ENCODE results near the gene GNPDA1. TPM values are rescaled to one million over a fixed set of nuclear protein-coding genes. Genes with fewer than 3 reads are reported as not detected.
"Not testable (repeated sequence)": the region's sequence is repeated elsewhere in the genome, so short reads cannot be mapped to it uniquely, and the experiment has no call there.

Gene GNPDA1
- total RNA-seq, 1 donor from 2014 or later: 36.2 TPM

DNA sequence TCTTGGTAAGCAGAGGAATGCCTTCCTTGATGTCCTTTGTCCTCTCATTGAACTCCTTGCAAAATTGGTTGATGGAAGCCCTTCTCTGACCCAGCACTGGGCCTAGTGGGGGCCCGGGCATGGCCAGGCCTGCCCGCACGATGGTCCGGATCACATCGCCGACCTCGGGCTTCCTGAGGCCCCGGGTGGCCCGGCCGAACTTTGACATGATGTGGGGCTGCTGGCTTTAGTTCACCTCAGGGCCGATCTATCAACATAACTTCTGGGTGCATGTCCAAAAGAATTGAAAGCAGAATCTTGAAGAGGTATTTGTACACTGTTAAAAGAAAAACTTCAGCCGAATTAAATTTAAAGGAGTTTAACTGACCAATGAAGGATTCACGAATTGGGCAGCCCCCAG lies 24.1 kb upstream of the GNPDA1 start:
- H3K27me3 ChIP-seq: no peaks in the 10 kb centered on the region
- H3K4me1 ChIP-seq: no peaks in the 10 kb centered on the region
- DNase-seq: no peak
- no peak overlapping the region for H3K4me3 ChIP-seq
- H3K27ac ChIP-seq: no peak overlapping the region
- ATAC-seq: no peak
- intact Hi-C loops (cut with DNase I): no loop called here
- H3K9me3 ChIP-seq: no peaks in the 10 kb centered on the region
- no peak for TF ChIP-seq CTCF (IDR thresholded peaks at IDR 0.05)
- no peaks in the 10 kb centered on the region for H3K36me3 ChIP-seq

- intact Hi-C loops (cut with DNase I): no loop called here
- TF ChIP-seq CTCF (IDR thresholded peaks at IDR 0.05): no peak
- Histone ChIP-seq H3K9me3 (no peaks in the 10 kb centered on the region), H3K36me3 (no peaks in the 10 kb centered on the region), H3K27me3 (no peaks in the 10 kb centered on the region), H3K27ac (no peak overlapping the region), H3K4me3 (no peak overlapping the region), H3K4me1 (no peaks in the 10 kb centered on the region)
- ATAC-seq (no peak), DNase-seq (no peak)
Observed at GRCh38 chr5:142034994-142035393, 22.2 kb upstream of the GNPDA1 start.

DNA sequence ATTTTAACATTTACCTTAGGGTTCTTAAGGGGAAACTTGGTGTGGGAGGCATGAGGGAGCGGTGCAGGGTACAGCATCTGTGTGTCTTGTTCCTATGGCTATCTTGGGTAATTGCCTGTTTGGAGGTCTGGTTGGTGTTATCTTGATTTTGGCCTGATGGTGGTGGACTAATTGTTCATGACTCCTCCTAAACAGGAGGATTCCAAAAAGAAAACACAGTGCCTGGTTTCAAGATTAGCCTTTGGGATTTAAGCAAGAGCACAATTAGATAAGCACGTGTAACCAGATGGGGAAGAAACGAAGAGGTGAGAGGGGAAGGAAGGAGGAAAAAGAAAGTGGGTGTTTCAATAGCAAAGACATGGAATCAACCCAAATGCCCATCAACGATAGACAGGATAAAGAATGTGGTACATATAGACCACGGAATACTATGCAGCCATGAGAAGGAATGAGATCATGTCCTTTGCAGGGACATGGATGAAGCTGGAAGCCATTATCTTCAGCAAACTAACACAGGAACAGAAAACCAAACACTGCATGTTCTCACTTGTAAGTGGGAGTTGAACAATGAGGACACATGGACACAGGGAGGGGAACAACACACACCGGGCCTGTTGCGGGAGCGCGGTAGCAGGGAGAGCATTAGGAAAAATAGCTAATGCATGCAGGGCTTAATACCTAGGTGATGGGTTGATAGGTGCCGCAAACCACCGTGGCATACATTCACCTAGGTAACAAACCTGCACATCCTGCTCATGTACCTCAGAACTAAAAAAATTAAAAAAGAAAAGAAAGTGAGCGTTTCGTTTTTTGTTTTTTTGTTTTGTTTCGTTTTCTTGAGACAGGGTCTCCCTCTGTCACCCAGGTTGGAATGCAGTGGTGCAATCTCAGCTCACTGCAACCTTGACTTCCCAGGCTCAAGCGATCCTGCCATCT lies 21.1 kb upstream of the GNPDA1 start:
- H3K36me3 ChIP-seq; intact Hi-C loops (cut with DNase I); H3K4me3 ChIP-seq; H3K27me3 ChIP-seq; H3K9me3 ChIP-seq; H3K27ac ChIP-seq; H3K4me1 ChIP-seq; ATAC-seq; DNase-seq: not testable (repeated sequence)

- H3K4me3 ChIP-seq: no peak overlapping the region
- H3K27me3 ChIP-seq: no peaks in the 10 kb centered on the region
- ATAC-seq (no peak), DNase-seq (no peak)
- no peaks in the 10 kb centered on the region for H3K36me3 ChIP-seq
- H3K4me1 ChIP-seq: no peaks in the 10 kb centered on the region
- H3K9me3 ChIP-seq: no peaks in the 10 kb centered on the region
- H3K27ac ChIP-seq: no peak overlapping the region
- TF ChIP-seq CTCF (IDR thresholded peaks at IDR 0.05): no peak
- intact Hi-C loops (cut with DNase I): no loop called here
Observed at GRCh38 chr5:142032747-142033631, 20.2 kb upstream of the GNPDA1 start.

- Histone ChIP-seq H3K36me3 (no peaks in the 10 kb centered on the region), H3K4me1 (no peaks in the 10 kb centered on the region), H3K27ac (no peak overlapping the region), H3K27me3 (no peaks in the 10 kb centered on the region), H3K4me3 (no peak overlapping the region), H3K9me3 (no peaks in the 10 kb centered on the region)
- intact Hi-C loops (cut with DNase I): no loop called here
- ATAC-seq (no peak), DNase-seq (no peak)
- no peak for TF ChIP-seq CTCF (IDR thresholded peaks at IDR 0.05)
Observed at GRCh38 chr5:142032150-142032549, 19.3 kb upstream of the GNPDA1 start.

GRCh38 chr5:142025637-142026036 lies 12.8 kb upstream of the GNPDA1 start:
- H3K36me3 ChIP-seq: no peaks in the 10 kb centered on the region
- ATAC-seq (no peak), DNase-seq (no peak)
- H3K9me3 ChIP-seq: no peaks in the 10 kb centered on the region
- no peak overlapping the region for H3K27ac ChIP-seq
- H3K27me3 ChIP-seq: no peaks in the 10 kb centered on the region
- H3K4me1 ChIP-seq: no peaks in the 10 kb centered on the region
- intact Hi-C loops (cut with DNase I): no loop called here
- peak overlapping the region; percentile 53 for H3K4me3 ChIP-seq
- no peak for TF ChIP-seq CTCF (IDR thresholded peaks at IDR 0.05)
